Left lobe of liver (tissue), 2 donors: ENCODE results near the gene TOR4A. TPM values are rescaled to one million over a fixed set of nuclear protein-coding genes. Genes with fewer than 3 reads are reported as not detected.
A peak's percentile ranks its signal among the peaks of the same experiment; 100 is the strongest.
"Not testable (repeated sequence)": the region's sequence is repeated elsewhere in the genome, so short reads cannot be mapped to it uniquely, and the experiment has no call there.

Source experiments
- ATAC-seq: fragments of 200-7000 bp; cut with Tn5 transposase; one replicate; pipeline ENCODE4 v1.9.1; 2020; ENCODE audit warnings: mild to moderate bottlenecking, moderate library complexity
- DNase-seq: peaks from one replicate; pipeline ENCODE4 v3.0.0-alpha.2; 2020; ENCODE audit warnings: low spot score
- total RNA-seq: library from RNA; stranded (reverse); gene quantifications from one replicate; pipeline ENCODE4 v1.2.1, GENCODE V29; 2021
- donor health status: DM: no; HTN: no; CAD: no; lungs with moderate emphysema.
- donor health status: DM: no; HTN: yes; CAD: no.

Gene TOR4A
- total RNA-seq, 1 donor from 2014 or later = 3.6 TPM

- ATAC-seq = no peak
Measured at GRCh38 chr9:137237759-137238726, 39.5 kb upstream of the TOR4A start.

DNA sequence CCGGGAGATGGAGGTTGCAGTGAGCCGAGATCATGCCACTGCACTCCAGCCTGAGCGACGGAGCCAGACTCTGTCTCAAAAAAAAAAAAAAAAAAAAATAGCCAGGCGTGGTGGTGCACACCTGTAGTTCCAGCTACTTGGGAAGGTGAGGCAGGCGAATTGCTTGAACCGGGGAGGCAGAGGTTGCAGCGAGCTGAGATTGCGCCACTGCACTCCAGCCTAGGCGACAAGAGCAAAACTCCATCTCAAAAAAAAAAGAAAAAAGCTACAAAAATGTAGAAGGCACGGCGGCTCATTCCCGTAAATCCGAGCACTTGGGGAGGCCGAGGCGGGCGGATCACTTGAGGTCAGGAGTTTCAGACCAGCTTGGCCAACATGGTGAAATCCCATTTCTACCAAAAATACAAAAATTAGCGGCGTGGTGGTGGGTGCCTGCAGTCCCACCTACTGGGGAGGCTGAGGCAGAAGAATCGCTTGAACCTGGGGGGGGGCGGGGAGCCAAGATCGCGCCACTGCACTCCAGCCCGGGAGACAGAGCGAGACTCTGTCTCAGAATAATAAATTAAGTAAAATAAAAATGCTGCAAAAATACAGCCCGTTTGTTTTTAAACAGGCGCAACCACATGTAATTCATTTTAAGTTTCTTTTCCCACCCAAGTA, 37.9 kb upstream of the TOR4A start:
- ATAC-seq, DNase-seq: not testable (repeated sequence)

More at GRCh38 chr9:137237759-137238726, 39.5 kb upstream of the TOR4A start:
- no peak for DNase-seq

GRCh38 chr9:137240318-137240840, 37.1 kb upstream of the TOR4A start:
- ATAC-seq = peak; percentile 44

DNA sequence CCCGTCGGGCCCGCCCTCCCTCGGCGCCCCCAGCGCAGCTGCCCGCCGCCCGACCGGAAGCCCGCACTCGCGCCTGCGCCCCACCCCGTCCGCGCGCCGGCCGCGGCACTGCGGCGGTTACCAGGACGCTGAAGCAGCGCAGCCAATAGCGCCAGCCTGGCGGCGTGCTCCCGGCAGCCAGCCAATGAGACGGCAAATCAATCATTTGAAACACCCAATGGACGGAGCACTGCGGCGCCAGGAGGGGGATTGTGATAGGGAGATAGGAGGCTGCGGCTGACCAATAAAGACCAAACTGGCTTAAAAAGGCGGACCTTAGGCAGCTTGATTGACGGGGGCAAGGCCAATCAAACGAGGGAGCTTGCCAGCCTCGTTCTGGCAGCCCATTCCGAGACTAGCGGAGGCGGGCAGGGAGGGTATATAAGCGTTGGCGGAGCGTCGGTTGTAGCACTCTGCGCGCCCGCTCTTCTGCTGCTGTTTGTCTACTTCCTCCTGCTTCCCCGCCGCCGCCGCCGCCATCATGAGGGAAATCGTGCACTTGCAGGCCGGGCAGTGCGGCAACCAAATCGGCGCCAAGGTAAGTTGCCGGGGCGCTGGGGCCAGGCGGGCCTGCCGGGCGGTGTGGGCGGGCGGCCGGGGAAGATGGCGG, 36.6 kb upstream of the TOR4A start, which contains the start of gene TUBB4B:
Gene TUBB4B, plus strand, starts transcription at position 447 of the 649 bp plus-strand sequence. Its CDS starts 74 bp downstream, at position 521.
- peak; percentile 81 for ATAC-seq
- DNase-seq = peak; percentile 100

More at GRCh38 chr9:137240318-137240840, 37.1 kb upstream of the TOR4A start:
- peak; percentile 74 for DNase-seq

GRCh38 chr9:137241490-137242268, 35.8 kb upstream of the TOR4A start:
- ATAC-seq (peak; percentile 25), DNase-seq (peak; percentile 68)

DNA sequence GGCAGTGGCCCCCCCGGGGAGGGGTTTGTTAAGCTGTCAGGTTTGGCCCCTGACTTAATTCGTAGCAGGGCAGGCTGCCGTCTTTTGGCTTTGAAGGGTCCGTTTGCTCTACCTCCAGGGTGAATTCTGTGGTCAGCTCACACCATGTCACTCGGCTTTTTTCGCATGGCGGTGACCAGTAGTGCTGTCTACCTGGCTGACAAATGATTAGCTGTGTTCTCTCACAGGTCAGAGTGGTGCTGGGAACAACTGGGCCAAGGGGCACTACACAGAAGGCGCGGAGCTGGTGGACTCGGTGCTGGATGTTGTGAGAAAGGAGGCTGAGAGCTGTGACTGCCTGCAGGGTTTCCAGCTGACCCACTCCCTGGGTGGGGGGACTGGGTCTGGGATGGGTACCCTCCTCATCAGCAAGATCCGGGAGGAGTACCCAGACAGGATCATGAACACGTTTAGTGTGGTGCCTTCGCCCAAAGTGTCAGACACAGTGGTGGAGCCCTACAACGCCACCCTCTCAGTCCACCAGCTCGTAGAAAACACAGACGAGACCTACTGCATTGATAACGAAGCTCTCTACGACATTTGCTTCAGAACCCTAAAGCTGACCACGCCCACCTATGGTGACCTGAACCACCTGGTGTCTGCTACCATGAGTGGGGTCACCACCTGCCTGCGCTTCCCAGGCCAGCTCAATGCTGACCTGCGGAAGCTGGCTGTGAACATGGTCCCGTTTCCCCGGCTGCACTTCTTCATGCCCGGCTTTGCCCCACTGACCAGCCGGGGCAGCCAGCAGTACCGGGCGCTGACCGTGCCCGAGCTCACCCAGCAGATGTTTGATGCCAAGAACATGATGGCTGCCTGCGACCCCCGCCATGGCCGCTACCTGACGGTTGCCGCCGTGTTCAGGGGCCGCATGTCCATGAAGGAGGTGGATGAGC, 35.0 kb upstream of the TOR4A start:
- ATAC-seq (no peak), DNase-seq (no peak)

DNA sequence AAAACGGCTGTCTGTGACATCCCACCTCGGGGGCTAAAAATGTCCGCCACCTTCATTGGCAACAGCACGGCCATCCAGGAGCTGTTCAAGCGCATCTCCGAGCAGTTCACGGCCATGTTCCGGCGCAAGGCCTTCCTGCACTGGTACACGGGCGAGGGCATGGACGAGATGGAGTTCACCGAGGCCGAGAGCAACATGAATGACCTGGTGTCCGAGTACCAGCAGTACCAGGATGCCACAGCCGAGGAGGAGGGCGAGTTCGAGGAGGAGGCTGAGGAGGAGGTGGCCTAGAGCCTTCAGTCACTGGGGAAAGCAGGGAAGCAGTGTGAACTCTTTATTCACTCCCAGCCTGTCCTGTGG, 34.3 kb upstream of the TOR4A start:
- not testable (repeated sequence) for ATAC-seq, DNase-seq

GRCh38 chr9:137243626-137244485, 33.7 kb upstream of the TOR4A start:
- no peak for ATAC-seq
- no peak for DNase-seq

- no peak for DNase-seq
Measured at GRCh38 chr9:137244486-137245449, 32.8 kb upstream of the TOR4A start.

GRCh38 chr9:137245450-137246421, 31.8 kb upstream of the TOR4A start:
- ATAC-seq = no peak
- DNase-seq = no peak

More at GRCh38 chr9:137244486-137245449, 32.8 kb upstream of the TOR4A start:
- no peak for ATAC-seq

GRCh38 chr9:137247135-137247915, 30.2 kb upstream of the TOR4A start:
- DNase-seq = no peak

GRCh38 chr9:137247916-137248175, 29.7 kb upstream of the TOR4A start:
- no peak for DNase-seq
- no peak for ATAC-seq

More at GRCh38 chr9:137247135-137247915, 30.2 kb upstream of the TOR4A start:
- peak; percentile 43 for ATAC-seq

DNA sequence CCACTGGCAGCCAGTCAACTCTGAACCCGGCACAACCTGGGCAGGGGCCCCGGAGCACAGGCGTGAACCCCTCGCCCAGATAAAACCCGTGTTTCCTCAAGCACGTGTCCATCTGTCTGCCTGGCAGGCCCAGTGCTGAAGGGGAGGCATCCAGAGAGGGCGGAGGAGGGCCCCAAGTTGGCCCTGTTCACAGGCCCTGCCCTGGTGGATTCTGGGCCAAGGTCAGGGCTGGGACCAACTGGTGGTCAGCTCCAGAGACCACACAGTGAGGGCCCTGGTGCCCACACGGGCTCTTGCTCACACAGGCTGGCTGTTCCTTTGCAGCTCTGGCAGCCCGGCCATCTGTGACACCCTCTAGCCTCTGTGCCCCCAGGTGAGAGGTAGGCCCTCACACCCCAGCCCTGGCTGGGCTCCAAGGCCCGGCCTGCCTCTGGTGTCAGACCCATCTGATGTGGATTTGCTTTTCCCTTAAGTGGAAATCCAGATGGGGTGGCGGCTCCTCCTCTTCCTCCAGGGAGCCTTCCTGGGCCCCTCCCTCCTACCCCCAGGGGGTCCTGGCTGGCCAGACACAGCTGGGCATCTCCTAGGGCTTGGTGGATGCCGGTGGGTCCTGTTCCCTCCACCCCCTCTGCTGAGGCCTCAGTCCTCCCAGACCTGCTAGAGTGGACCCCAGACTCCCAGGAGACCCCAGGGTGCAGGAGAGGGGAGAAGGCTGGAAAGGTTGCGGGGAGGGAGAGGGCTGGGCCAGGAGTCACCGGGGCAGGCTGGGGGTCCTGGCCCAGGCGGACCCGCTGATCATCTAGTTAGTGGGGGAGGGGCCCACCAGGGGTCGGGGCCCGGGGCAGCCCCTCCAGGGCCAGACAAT, 27.0 kb upstream of the TOR4A start:
- no peak for DNase-seq
- ATAC-seq = no peak

DNA sequence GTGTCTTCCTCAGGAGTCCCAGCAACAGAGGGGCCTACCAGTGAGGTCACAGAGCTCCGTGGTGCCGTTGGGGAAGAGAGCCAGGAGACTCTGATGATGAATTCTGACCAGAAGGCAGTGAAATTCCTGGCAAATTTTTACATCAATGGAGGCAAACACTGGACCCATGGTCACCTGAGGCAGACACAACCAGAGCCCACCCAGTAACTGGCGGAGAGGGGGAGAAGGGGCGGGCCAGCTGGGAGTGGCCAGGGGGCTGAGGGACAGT, 26.4 kb upstream of the TOR4A start, which contains the start of gene STPG3:
Gene STPG3, plus strand, starts transcription at position 93 of the 268 bp plus-strand sequence. Its CDS starts 1 bp downstream, at position 94.
- DNase-seq = no peak
- no peak for ATAC-seq
